ENCODE measurements around the gene CREBZF.
"Not testable (repeated sequence)": the region's sequence is repeated elsewhere in the genome, so short reads cannot be mapped to it uniquely, and the experiment has no call there.

Gene CREBZF

GRCh38 chr11:85670949-85671663, 6.2 kb upstream of the CREBZF start:
- not testable (repeated sequence) for DNase-seq (ENCODE audit: low spot score)

GRCh38 chr11:85668157-85668556, 3.2 kb upstream of the CREBZF start:
- no peak for DNase-seq (ENCODE audit: low spot score)

- no peak for DNase-seq (ENCODE audit: low spot score)
Measured at GRCh38 chr11:85666687-85667086, 1.8 kb upstream of the CREBZF start.

GRCh38 chr11:85665733-85666132, 804 bp upstream of the CREBZF start:
- no peak for DNase-seq (ENCODE audit: low spot score)

DNA sequence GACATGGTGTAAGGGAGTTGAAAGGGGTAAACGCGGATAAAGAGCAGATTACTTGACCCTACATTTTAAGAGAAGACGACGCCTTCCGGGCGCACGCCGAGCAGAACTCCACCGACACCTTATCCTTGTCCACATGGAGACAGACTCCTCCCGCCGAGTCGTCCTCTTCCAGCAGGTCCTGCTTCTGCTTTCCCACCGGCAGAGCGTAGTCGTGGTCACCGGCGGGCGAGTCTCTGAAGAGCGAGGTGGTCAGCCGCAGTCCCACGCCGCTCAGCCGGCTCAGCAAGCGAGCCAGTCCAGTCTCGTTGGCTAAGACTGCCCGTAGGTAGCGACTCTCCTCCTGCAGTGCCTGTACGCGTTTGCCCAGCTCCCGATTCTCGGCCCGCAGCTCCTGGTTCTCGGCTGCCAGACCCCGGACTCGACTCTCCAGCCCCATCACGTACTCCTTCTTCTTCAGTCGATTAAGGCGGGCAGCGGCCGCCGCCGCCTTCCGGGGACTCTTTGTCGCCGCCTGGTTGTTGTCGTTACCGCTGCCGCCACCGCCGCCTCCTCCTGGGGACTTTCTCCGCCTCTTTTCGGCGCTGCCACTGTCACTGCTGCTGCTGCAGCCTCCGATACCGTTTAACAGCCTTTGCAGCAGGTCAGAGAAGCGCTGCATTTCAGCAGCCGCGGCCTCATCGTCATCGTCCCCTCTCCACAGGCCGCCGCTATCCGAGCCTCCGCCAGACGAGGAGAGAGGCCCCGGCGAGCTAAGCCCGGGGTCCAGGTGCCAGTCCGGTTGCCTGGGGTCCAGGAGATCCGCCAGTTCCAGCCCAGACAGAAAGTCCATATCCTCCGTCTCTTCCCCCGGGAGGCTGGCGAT, 945 bp downstream of the CREBZF start:
- peak; percentile 86 for DNase-seq (ENCODE audit: low spot score)

GRCh38 chr11:85663080-85663752, 1.7 kb downstream of the CREBZF start:
- DNase-seq (ENCODE audit: low spot score), result peak; percentile 5

DNA sequence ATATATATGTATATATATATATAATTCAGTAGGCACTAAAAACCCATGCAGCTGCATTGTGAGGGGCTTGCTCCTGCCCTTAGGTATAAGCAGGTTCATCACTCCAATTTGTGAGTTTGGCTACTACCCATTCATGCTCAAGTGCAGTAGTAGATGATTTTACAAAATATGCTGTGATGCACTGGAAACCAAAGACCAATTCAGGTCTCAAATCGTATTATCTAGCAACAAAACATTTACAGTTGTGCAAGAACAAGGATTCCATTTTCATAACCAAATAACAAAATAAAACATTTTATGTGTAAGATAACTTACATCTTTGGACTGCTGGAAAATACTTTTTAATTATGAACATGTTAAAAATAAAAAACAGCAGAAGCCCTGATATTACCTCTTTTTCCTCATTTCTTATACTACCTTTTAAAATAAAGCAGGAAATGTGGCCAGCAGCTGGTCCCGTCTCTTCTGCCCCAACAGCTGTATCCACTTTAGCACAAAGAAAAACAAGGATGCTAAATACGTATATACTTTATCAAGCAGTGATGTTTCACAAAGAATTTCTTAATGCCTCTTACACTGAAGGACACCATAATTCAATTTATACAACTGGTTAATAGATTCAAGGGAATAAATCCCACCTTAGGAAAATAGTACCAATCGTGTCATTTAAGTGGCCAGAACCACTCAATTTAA, 2.8 kb downstream of the CREBZF start:
- DNase-seq (ENCODE audit: low spot score), result no peak

DNA sequence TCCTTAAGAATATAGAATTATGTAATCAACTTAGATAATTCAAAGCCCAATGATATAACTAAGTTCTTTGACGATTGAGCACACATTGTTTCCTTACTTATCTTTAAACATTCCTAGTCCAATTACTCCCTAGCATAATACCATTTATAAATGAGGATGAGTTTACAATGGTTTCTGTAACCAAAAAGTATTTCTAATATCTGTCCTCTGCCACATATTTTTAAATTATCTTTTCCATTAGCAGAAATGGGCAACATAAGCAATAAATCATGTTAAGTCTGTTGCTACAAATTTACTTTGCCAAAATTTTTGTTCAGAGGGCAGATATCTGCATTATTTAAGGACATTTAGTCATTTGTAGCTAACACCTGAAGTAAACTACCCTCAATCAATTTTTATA, 6.7 kb downstream of the CREBZF start:
- no peak for DNase-seq (ENCODE audit: low spot score)

DNA sequence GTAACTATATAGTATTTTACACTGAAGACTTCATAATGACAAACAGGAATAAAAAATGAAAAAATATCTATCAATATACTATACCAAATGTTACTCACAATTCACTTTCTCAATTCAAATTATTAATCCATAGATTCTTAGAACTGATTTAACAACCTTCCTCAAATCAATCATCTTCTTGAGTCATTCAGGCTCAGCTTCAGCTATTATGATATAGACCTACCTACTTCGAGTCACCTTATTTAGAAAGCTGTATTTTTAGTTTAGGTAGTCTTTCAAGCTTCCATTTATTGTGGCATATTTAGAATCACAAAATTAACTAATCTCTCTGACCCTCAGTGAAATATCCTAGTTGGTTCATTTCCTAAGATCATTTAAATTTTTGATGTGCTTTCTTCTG, 8.2 kb downstream of the CREBZF start:
- DNase-seq (ENCODE audit: low spot score), result no peak

DNA sequence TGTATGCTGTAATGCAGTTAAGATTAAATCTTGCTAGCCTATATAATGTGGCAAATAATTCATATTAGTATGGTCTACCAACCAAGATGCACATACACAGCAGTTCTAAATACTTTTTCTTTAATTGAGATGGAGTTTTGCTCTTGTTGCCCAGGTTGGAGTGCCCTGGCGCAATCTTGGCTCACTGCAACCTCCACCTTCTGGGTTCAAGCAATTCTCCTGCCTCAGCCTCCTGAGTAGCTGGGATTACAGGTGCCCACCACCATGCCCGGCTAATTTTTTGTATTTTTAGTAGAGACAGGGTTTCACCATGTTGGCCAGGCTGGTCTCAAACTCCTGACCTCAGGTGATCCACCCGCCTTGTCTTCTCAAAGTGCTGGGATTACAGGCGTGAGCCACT, 10.6 kb downstream of the CREBZF start:
- DNase-seq (ENCODE audit: low spot score), result not testable (repeated sequence)

- DNase-seq (ENCODE audit: low spot score), result no peak
Measured at GRCh38 chr11:85652786-85653447, 12.0 kb downstream of the CREBZF start.

GRCh38 chr11:85651118-85651517, 13.8 kb downstream of the CREBZF start:
- no peak for DNase-seq (ENCODE audit: low spot score)

- peak; percentile 88 for DNase-seq (ENCODE audit: low spot score)
Measured at GRCh38 chr11:85647604-85648299, 17.2 kb downstream of the CREBZF start, which contains the start of gene TMEM126A. Gene TMEM126A (plus strand): TSS chr11:85647967. CDS start chr11:85650256, 2,289 bp downstream.

DNA sequence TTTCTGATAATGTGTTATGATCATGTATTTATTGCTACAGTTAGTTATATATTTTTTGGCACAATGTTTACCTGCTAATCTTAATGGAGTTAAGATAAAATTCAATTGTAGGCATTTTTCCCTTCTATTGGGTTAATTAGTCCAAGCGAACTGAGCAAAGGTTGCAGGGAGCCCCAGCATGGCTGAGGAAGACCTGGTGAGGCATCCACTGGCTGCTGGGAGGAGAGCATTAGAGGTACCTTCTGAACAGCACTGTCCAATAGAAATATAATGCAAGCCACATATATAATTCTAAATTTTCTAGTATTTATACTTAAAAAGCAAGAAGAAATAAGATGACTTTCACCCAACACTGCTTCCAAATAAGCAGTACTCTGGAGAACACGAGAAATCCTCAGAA, 17.9 kb downstream of the CREBZF start:
- DNase-seq (ENCODE audit: low spot score), result no peak

GRCh38 chr11:85643191-85643614, 21.7 kb downstream of the CREBZF start:
- no peak for DNase-seq (ENCODE audit: low spot score)

- DNase-seq (ENCODE audit: low spot score), result no peak
Measured at GRCh38 chr11:85634747-85635146, 30.2 kb downstream of the CREBZF start.

DNA sequence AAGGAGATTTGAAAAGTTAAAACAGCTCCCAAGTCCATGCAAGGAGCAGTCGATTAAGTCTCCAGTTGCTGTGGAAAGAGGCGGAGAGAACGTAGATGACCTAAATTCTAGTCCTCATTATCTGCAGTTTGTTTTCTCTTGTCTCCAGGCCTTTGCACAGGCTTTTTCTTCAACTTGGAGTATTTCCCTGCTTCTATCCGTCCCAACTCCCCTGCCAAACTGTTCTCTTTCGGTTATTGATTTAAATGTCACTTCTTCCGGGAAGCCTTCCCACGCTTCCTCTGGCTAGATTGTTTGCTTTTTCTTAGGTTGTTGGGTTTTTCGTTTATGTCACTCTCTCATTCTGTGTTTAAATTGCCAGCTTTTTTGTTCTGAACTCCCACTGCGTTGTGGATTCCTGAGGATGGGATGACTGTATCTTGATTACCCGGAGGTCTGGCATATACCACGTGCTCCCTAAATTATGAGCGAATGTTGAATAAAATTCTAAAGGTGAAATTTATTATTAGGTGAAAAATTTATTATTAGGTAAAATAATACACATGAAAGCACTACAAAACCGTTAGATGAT, 36.1 kb downstream of the CREBZF start:
- DNase-seq (ENCODE audit: low spot score), result peak; percentile 1

GRCh38 chr11:85627998-85628770, 36.7 kb downstream of the CREBZF start, which contains the start of gene TMEM126B:
Gene TMEM126B (plus strand): TSS chr11:85628593. CDS start chr11:85628608, 15 bp downstream.
- DNase-seq (ENCODE audit: low spot score), result peak; percentile 94

GRCh38 chr11:85627332-85627997, 37.5 kb downstream of the CREBZF start, which contains the start of gene DLG2:
Gene DLG2 (minus strand): TSS chr11:85627344.
- no peak for DNase-seq (ENCODE audit: low spot score)

All from CD4-positive, alpha-beta T cell treated with Interleukin-6 at 100 ng/mL for 8 hours (primary cell).